Measurements from ENCODE around the gene ARID5B. TPM values are rescaled to one million over a fixed set of nuclear protein-coding genes. Genes with fewer than 3 reads are reported as not detected.

Gene ARID5B
- total and polyA plus RNA-seq, 2 experiments from 2014 or later: 1.3 to 1.6 TPM

- no peak for TF ChIP-seq ZNF462 (CRISPR knock-in tag; IDR thresholded peaks at IDR 0.05)
- no peak for TF ChIP-seq JUNB (IDR thresholded peaks at IDR 0.05; ENCODE audit: unreplicated experiment)
- TF ChIP-seq STAT1 (IDR thresholded peaks at IDR 0.05; ENCODE audit: unreplicated experiment): no peak
- TF ChIP-seq CREB1 (CRISPR knock-in tag; IDR thresholded peaks at IDR 0.05; ENCODE audit: low read depth): no peak
- no peak for TF ChIP-seq CTCF (conservative IDR thresholded peaks at IDR 0.05; ENCODE audit: low read depth in 2 of 2)
- no peak for TF ChIP-seq ZNF331 (CRISPR knock-in tag; IDR thresholded peaks at IDR 0.05; ENCODE audit: low read depth)
- no peak for TF ChIP-seq EZH2 (IDR thresholded peaks at IDR 0.05; ENCODE audit: low read depth, unreplicated experiment)
- TF ChIP-seq ZNF114 (CRISPR knock-in tag; IDR thresholded peaks at IDR 0.05): no peak
Observed at GRCh38 chr10:62008946-62009345, 107.4 kb downstream of the ARID5B start (continued).

DNA sequence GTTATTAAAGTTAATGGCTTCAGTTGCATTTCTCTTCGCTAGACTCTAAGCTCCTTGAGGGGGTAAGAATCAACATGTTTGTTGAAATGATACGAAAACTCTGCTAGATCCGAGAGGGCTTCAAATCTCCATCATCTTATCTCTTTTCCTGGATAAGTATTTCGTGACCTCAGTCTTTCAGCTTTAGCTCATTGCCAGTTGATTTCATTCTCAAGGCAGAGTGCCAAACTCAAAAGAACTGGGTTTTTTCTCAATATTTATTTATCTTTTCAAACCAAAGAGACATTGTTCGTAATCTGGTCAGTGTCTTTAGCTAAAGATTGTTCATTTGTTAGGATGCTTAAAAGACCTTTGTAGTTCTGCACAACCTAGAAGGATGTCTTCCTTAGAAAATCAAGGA is 108.9 kb downstream of the ARID5B start:
- Histone ChIP-seq H3F3A (replicated peaks; ENCODE audit: low read depth) (no peaks in the 10 kb centered on the region), H3K4me3 (no peak overlapping the region), H3K27me3 (ENCODE audit: insufficient read depth) (no peaks in the 10 kb centered on the region), H3K4me2 (no peak overlapping the region), H3K79me2 (replicated peaks; ENCODE audit: insufficient read depth) (no peaks in the 10 kb centered on the region), H3K9me2 (ENCODE audit: insufficient read depth) (no peaks in the 10 kb centered on the region), H2AFZ (no peak overlapping the region), H4K20me1 (replicated peaks; ENCODE audit: insufficient read depth) (no peaks in the 10 kb centered on the region), H3K27ac (ENCODE audit: low read depth) (no peak overlapping the region), H3K4me1 (ENCODE audit: insufficient read depth) (no peaks in the 10 kb centered on the region), H3K36me3 (ENCODE audit: insufficient read depth) (no peaks in the 10 kb centered on the region)
- H3K4me3 Mint-ChIP-seq: no peak overlapping the region
- no peak overlapping the region for H3K27ac Mint-ChIP-seq
- H3K27me3 Mint-ChIP-seq (ENCODE audit: insufficient read depth, low read depth, poor library complexity): no peaks in the 10 kb centered on the region
- H3K36me3 Mint-ChIP-seq (ENCODE audit: low read depth): no peaks in the 10 kb centered on the region
- DNase-seq (ENCODE audit: low spot score): no peak
- ATAC-seq: no peak
- no peaks in the 10 kb centered on the region for H3K9me3 Mint-ChIP-seq
- H3K4me1 Mint-ChIP-seq: no peaks in the 10 kb centered on the region
- TF ChIP-seq JUNB (IDR thresholded peaks at IDR 0.05; ENCODE audit: unreplicated experiment) (no peak), ZNF331 (CRISPR knock-in tag; IDR thresholded peaks at IDR 0.05; ENCODE audit: low read depth) (no peak), ZNF462 (CRISPR knock-in tag; IDR thresholded peaks at IDR 0.05) (no peak)

Data from GM23338 (cell line).